ENCODE results near the gene PBLD.

GRCh38 chr10:68261132-68261856 is 71.4 kb downstream of the PBLD start:
- TF ChIP-seq ZNF138 (CRISPR knock-in tag; conservative IDR thresholded peaks at IDR 0.05) (no peak), ZNF317 (CRISPR knock-in tag; IDR thresholded peaks at IDR 0.05; ENCODE audit: borderline replicate concordance, low read depth) (no peak), CTCF (IDR thresholded peaks at IDR 0.05) (no peak), MLX (CRISPR knock-in tag; IDR thresholded peaks at IDR 0.05) (no peak), NR3C1 (CRISPR knock-in tag; conservative IDR thresholded peaks at IDR 0.05; ENCODE audit: low read depth) (no peak)

Data from WTC11 (cell line).